K562 (cell line): Measurements from ENCODE around the gene PLIN5. TPM values are rescaled to one million over a fixed set of nuclear protein-coding genes. Genes with fewer than 3 reads are reported as not detected.

ENCODE experiments used
- BRF2 ChIP-seq: IDR thresholded peaks from 3 replicates; pipeline ENCODE4 v1.6.1; 2011; ENCODE audit warnings: borderline replicate concordance, mild to moderate bottlenecking; ENCODE audit not compliant: insufficient read length, insufficient read depth
- C11orf30 ChIP-seq: fragments of 450-650 bp; IDR thresholded peaks from 2 replicates; pipeline ENCODE4 v1.6.1; 2016; ENCODE audit warnings: low read depth, mild to moderate bottlenecking
- HMBOX1 ChIP-seq: sonication (generic); IDR thresholded peaks from 2 replicates; pipeline ENCODE4 v1.6.1; 2016
- KDM4B ChIP-seq, 2 experiments: fragments of 450-650 bp in 1 of 2; sonication (generic) in 1 of 2; IDR thresholded peaks; 2 replicates each; pipeline ENCODE4 v1.6.1; 2016 to 2017; ENCODE audit warnings: borderline replicate concordance in 2 of 2, antibody characterized with exemption in 1 of 2, low read depth in 1 of 2, mild to moderate bottlenecking in 1 of 2
- LCOR ChIP-seq: sonication (generic); formaldehyde crosslinking; IDR thresholded peaks from 2 replicates; pipeline ENCODE4 v1.8.0; 2022; ENCODE audit warnings: mild to moderate bottlenecking, missing genetic modification reagents
- MED1 ChIP-seq: sonication (generic); formaldehyde crosslinking; IDR thresholded peaks from 2 replicates; pipeline ENCODE4 v1.8.1; 2023; ENCODE audit warnings: missing genetic modification reagents, borderline replicate concordance
- MNT ChIP-seq, 2 experiments: fragments of 450-650 bp; conservative IDR thresholded peaks; 2 replicates each; pipeline ENCODE4 v1.6.1; 2017; ENCODE audit warnings: mild to moderate bottlenecking in 2 of 2, moderate library complexity in 2 of 2
- PHF8 ChIP-seq: fragments of 200-600 bp; sonication (generic); IDR thresholded peaks from 2 replicates; pipeline ENCODE4 v1.6.1; 2012; ENCODE audit warnings: mixed run types, mild to moderate bottlenecking, inconsistent platforms, low read length, moderate library complexity, borderline replicate concordance
- POLR2AphosphoS5 ChIP-seq: IDR thresholded peaks from 2 replicates; pipeline ENCODE4 v1.6.1; 2011; ENCODE audit warnings: mild to moderate bottlenecking, low read depth, low read length, moderate library complexity; ENCODE audit not compliant: control insufficient read depth, insufficient read depth
- PTBP1 ChIP-seq: fragments of 200-400 bp; formaldehyde crosslinking; IDR thresholded peaks from 2 replicates; pipeline ENCODE4 v1.6.1; 2017; ENCODE audit warnings: low read depth, low read length
- SNIP1 ChIP-seq: fragments of 450-650 bp; IDR thresholded peaks from 2 replicates; pipeline ENCODE4 v1.7.1; 2017; ENCODE audit warnings: low read depth, mild to moderate bottlenecking
- TFE3 ChIP-seq: fragments of 450-650 bp; formaldehyde crosslinking; IDR thresholded peaks from 2 replicates; pipeline ENCODE4 v1.4.0; 2020; ENCODE audit warnings: mild to moderate bottlenecking, mixed read lengths
- VEZF1 ChIP-seq: fragments of 200-800 bp; sonication (Bioruptor generic); IDR thresholded peaks from 2 replicates; pipeline ENCODE4 v1.6.1; 2017; ENCODE audit warnings: missing genetic modification characterization, missing compliant biosample characterization
- ZBTB12 ChIP-seq: fragments of 250-450 bp; sonication (Bioruptor Pico); IDR thresholded peaks from 2 replicates; pipeline ENCODE4 v1.4.0; 2020
- ZKSCAN1 ChIP-seq: fragments of 150-350 bp; IDR thresholded peaks from 2 replicates; pipeline ENCODE4 v1.6.1; 2016; ENCODE audit warnings: low read depth, low read length
- ZKSCAN3 ChIP-seq: fragments of 250-450 bp; sonication (Bioruptor Pico); IDR thresholded peaks from 2 replicates; pipeline ENCODE4 v1.4.0; 2020
- ZNF431 ChIP-seq: sonication (generic); formaldehyde crosslinking; IDR thresholded peaks from 2 replicates; pipeline ENCODE4 v1.8.0; 2022; ENCODE audit warnings: mild to moderate bottlenecking, missing genetic modification reagents
- ZNF717 ChIP-seq: fragments of 250-450 bp; sonication (Bioruptor Pico); IDR thresholded peaks from 2 replicates; pipeline ENCODE4 v1.5.0; 2021
- ZNF785 ChIP-seq: fragments of 250-450 bp; sonication (Bioruptor Pico); IDR thresholded peaks from 2 replicates; pipeline ENCODE4 v1.4.0; 2020; ENCODE audit warnings: mild to moderate bottlenecking
- polyA plus RNA-seq, 8 experiments: library from polyadenylated mRNA; depleted of rRNA in 4 of 8; stranded (reverse) in 5 of 8; unstranded in 3 of 8; fragments of >200 nt; fragmentation: Nextera tagmentation in 2 of 8; fragmentation: Illumina TruSeq in 1 of 8; extraction: Ambion mirVana in 2 of 8; extraction: Trizol in 1 of 8; gene quantifications; 2 replicates each; pipeline versions ENCODE4 v1.2.1 to v1.2.3, GENCODE V29; 2011 to 2014; ENCODE audit warnings: inconsistent platforms in 1 of 8, missing spikeins in 1 of 8
- total RNA-seq, 7 experiments: library from RNA; depleted of rRNA in 6 of 7; stranded (reverse); fragments of >200 nt in 6 of 7; fragmentation: Illumina TruSeq in 2 of 7; extraction: Trizol in 2 of 7; gene quantifications; 2 replicates each; pipeline versions ENCODE4 v1.2.1 to v1.2.3, GENCODE V29; 2011 to 2021; ENCODE audit warnings: low replicate concordance in 1 of 7

PLIN5 gene
- total and polyA plus RNA-seq, 9 of the 15 experiments (the other 6 are each of a cell fraction or from before 2014, with no cell fraction given), result 0.04 to 1.3 (median 0.50) TPM

GRCh38 chr19:4555657-4556561 lies 20.9 kb upstream of the PLIN5 start (continued):
- TF ChIP-seq HMBOX1, result peak; percentile 52; the same call in 1 of the 2 replicates
- TF ChIP-seq PTBP1, result peak; percentile 99
- TF ChIP-seq LCOR (CRISPR knock-in tag), result no peak
- TF ChIP-seq ZKSCAN1, result peak; percentile 14; the same call in 1 of the 2 replicates
- TF ChIP-seq ZNF431, result 0 out of 2 replicates have a peak, but pooled peaks have one; percentile 39
- peak; percentile 42 to 56; a peak in 2 of 4 replicates for TF ChIP-seq MNT (conservative IDR thresholded peaks at IDR 0.05)
- no peak for TF ChIP-seq C11orf30
- TF ChIP-seq PHF8, result peak; percentile 26; the same call in 1 of the 2 replicates
- TF ChIP-seq ZKSCAN3 (CRISPR knock-in tag), result no peak
- TF ChIP-seq BRF2, result no peak
- TF ChIP-seq ZBTB12 (CRISPR knock-in tag), result no peak
- TF ChIP-seq MED1 (CRISPR knock-in tag), result no peak
- no peak for TF ChIP-seq TFE3
- TF ChIP-seq VEZF1, result peak; percentile 41
- no peak for TF ChIP-seq KDM4B (IDR thresholded peaks at IDR 0.05; ENCODE audit: borderline replicate concordance in 2 of 2, low read depth in 1 of 2)
- TF ChIP-seq ZNF785, result no peak
- TF ChIP-seq SNIP1, result no peak
- TF ChIP-seq POLR2AphosphoS5, result no peak
- no peak for TF ChIP-seq ZNF717 (CRISPR knock-in tag)
